Measurements from ENCODE around the gene KLHDC8A. TPM values are rescaled to one million over a fixed set of nuclear protein-coding genes. Genes with fewer than 3 reads are reported as not detected.

The KLHDC8A gene
- not detected in 2 replicates for total RNA-seq (2011; cell fraction: chromatin; rRNA removed; ENCODE audit: low replicate concordance)
- total RNA-seq (2011; cell fraction: nucleolus; rRNA removed): 0.13 TPM in 1 of 2 replicates, not detected in the other
- not detected in 2 replicates for total RNA-seq (2011; cell fraction: nucleoplasm; rRNA removed)
- 0.24 and 0.54 TPM in 2 replicates for total RNA-seq (2014; rRNA removed)
- not detected in 2 replicates for total RNA-seq (2014; rRNA removed; fragmentation: Illumina TruSeq; extraction: Trizol)
- total RNA-seq (2015; rRNA removed; fragmentation: Illumina TruSeq; extraction: Trizol): not detected in 2 replicates
- total RNA-seq (2021): 0.04 and 0.16 TPM in 2 replicates
- 0.03 TPM in 1 of 2 replicates, not detected in the other for polyA plus RNA-seq (2011; rRNA removed)
- polyA plus RNA-seq (2011; cell fraction: cytosol; rRNA removed): 0.07 TPM in 1 of 2 replicates, not detected in the other
- not detected in 2 replicates for polyA plus RNA-seq (2011; cell fraction: nucleus; rRNA removed)
- 0.13 and 0.30 TPM in 2 replicates for polyA plus RNA-seq (2012)
- polyA plus RNA-seq (2014; fragmentation: Illumina TruSeq; extraction: Trizol): not detected in 2 replicates
- under 1 TPM in 1 of 2 experiments, not detected in 1; 0.01 TPM for polyA plus RNA-seq (2014; fragmentation: Nextera tagmentation; extraction: Ambion mirVana)
- polyA plus RNA-seq (2014; rRNA removed): not detected in 2 replicates
- not detected in 2 replicates for polyA minus RNA-seq (2011; rRNA and poly(A)+ RNA removed)
- polyA minus RNA-seq (2011; cell fraction: cytosol; rRNA and poly(A)+ RNA removed): not detected in 2 replicates
- polyA minus RNA-seq (2011; cell fraction: nucleus; rRNA and poly(A)+ RNA removed): not detected in 2 replicates
- Bru-seq, nascent RNA: percentile 8 among the genes with signal in this experiment
- BruChase-seq, experiment 1, labeled RNA remaining after a 2-hour chase: percentile 8 among the genes with signal in this experiment
- BruChase-seq, experiment 2, labeled RNA remaining after a 6-hour chase: not detected
- long read RNA-seq, experiment 1: 0 reads
- long read RNA-seq, experiment 2: 0 reads
- long read RNA-seq, experiment 3: 0 reads

GRCh38 chr1:205356440-205357139, at the start of gene KLHDC8A:
Gene KLHDC8A (minus strand): TSS chr1:205356922. CDS start chr1:205343604, 13,318 bp downstream.
- ATAC-seq: no peak
- no peak for FAIRE-seq
- Histone ChIP-seq H3K9ac (ENCODE audit: insufficient read depth in 1 of 2, low read depth in 2 of 2, low read length in 2 of 2) (peak within 1 kb of the TSS in 1 of 2 experiments; percentile 26; a peak in 1 of 4 replicates), H3K9me1 (ENCODE audit: control insufficient read depth, insufficient read depth, low read length) (no peaks in the 10 kb centered on the region), H3K4me3 (no peak within 1 kb of the TSS), H3K27ac (ENCODE audit: extremely low read depth, low read depth, low read length) (no peak within 1 kb of the TSS), H3K4me2 (ENCODE audit: insufficient read depth, low read length) (no peak within 1 kb of the TSS), H3K36me3 (ENCODE audit: control insufficient read depth, insufficient read depth, low read length) (no peaks in the 10 kb centered on the region), H2AFZ (ENCODE audit: low read depth, low read length) (no peak within 1 kb of the TSS), H4K20me1 (replicated peaks; ENCODE audit: control insufficient read depth, insufficient read depth, low read length) (peaks cover 17% of the 10 kb centered on the region; the same call in 1 of the 2 replicates), H3K79me2 (ENCODE audit: control insufficient read depth, insufficient read depth, low read length) (no peaks in the 10 kb centered on the region), H3K9me3 (replicated peaks; ENCODE audit: control insufficient read depth, insufficient read depth, low read depth, low read length) (no peaks in the 10 kb centered on the region), H3K27me3 (ENCODE audit: control insufficient read depth in 2 of 2, insufficient read depth in 2 of 2, low read length in 2 of 2) (peaks cover 44 to 73% of the 10 kb centered on the region in 2 experiments), H3K4me1 (replicated peaks in 1 of 2; ENCODE audit: control insufficient read depth in 2 of 2, insufficient read depth in 2 of 2, low read length in 2 of 2) (peaks cover 0 to 3% of the 10 kb centered on the region in 2 experiments; a peak in 1 of 5 replicates)
- CTCF ChIA-PET (ENCODE audit: low intra/inter-chr PET ratio): interaction anchor here (0.6 kb wide), 1 partner anchor 295 kb away, joined by 4 read pairs; no protein-coding TSS in a partner anchor
- POLR2A ChIA-PET: no interaction called here
- no TSS peak for BruUV-seq (replicated peaks)
- TF ChIP-seq EP400 (IDR thresholded peaks at IDR 0.05): no peak
- TF ChIP-seq FOXP4 (CRISPR knock-in tag; IDR thresholded peaks at IDR 0.05; ENCODE audit: borderline replicate concordance): no peak
- TF ChIP-seq HMG20B (CRISPR knock-in tag; IDR thresholded peaks at IDR 0.05): no peak
- TF ChIP-seq FOXO4 (CRISPR knock-in tag; IDR thresholded peaks at IDR 0.05): no peak
- TF ChIP-seq EGR1 (conservative IDR thresholded peaks at IDR 0.05): peak; percentile 47
- TF ChIP-seq MAFF (IDR thresholded peaks at IDR 0.05; ENCODE audit: low read length): no peak
- intact Hi-C loops (cut with micrococcal nuclease) (loop anchor here (10.0 kb wide), 1 partner anchor 78 kb away; no protein-coding TSS in a partner anchor), in situ Hi-C loops (cut with MboI) (loop anchor here (10.0 kb wide), 1 partner anchor 128 kb away; no protein-coding TSS in a partner anchor)
- no peak for DNase-seq (ENCODE audit: extremely low read depth in 1 of 4, low spot score in 3 of 4)
- 4% methylated on average over 19 of the region's 20 CpGs for WGBS (ENCODE audit: insufficient coverage, low coverage, missing lambda C conversion rate)
